GM21381 (cell line): ENCODE measurements around the gene SH3GL1.
"Not testable (repeated sequence)": the region's sequence is repeated elsewhere in the genome, so short reads cannot be mapped to it uniquely, and the experiment has no call there.

Experiments
- ATAC-seq: cut with Tn5 transposase; IDR thresholded peaks from one replicate; pipeline ENCODE4 v1.9.1; 2021; ENCODE audit warnings: mild to moderate bottlenecking, moderate library complexity; ENCODE audit not compliant: unreplicated experiment

The SH3GL1 gene

DNA sequence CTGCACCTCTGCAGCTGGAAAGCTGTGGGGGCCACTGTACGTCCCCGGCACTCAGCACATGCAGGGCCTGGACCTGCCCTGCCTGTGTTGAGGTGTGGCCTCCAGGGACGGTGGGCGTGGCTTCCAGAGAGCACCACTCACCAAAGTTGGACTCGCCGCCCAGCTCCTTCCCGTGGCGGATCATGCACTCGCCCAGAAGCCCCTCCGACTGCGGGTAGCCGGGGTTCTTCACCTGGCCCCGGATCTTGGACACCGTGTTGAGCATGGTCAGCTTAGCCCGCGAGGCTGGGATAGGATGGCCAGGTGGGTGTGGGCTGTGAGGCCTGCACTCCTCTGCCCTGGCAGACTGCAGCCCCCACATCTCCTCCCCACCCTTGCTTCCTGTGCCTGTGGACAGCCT is 35.0 kb downstream of the SH3GL1 start:
- no peak for ATAC-seq

DNA sequence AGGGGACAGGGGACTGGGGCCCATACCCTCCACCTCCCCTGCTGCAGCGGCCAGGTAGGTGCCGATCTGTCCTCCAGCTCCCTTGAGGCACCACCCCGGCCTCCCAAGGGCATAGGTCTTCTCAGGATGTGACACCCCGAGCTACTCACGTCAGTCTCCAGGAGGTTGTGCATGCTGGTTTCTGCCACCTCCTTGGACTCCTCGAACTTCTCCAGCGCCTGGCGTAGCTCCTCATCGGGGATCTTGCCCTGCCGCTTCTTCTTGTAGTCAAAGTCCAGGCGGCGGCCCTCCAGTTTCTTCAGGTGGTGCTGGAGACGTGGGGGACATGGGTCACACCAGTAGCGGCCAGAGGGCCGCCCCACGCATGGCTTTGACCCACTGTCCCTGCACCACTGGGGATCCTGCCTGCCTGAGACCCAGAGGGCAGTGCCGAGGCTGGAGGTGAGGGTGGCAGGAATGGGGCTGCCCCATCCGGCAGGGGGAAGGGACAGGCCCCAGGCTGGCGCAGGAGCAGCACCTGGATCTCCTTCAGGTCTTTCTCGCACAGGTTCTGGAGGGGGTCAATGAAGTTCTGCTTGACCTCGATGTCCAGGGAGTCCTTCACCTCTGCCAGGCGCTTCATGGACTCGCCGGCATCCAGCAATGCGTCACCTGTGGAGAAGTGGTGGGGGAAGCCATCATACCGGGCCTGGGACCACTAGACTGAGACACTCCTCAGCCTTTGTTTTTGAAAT is 36.6 kb downstream of the SH3GL1 start:
- ATAC-seq = no peak

DNA sequence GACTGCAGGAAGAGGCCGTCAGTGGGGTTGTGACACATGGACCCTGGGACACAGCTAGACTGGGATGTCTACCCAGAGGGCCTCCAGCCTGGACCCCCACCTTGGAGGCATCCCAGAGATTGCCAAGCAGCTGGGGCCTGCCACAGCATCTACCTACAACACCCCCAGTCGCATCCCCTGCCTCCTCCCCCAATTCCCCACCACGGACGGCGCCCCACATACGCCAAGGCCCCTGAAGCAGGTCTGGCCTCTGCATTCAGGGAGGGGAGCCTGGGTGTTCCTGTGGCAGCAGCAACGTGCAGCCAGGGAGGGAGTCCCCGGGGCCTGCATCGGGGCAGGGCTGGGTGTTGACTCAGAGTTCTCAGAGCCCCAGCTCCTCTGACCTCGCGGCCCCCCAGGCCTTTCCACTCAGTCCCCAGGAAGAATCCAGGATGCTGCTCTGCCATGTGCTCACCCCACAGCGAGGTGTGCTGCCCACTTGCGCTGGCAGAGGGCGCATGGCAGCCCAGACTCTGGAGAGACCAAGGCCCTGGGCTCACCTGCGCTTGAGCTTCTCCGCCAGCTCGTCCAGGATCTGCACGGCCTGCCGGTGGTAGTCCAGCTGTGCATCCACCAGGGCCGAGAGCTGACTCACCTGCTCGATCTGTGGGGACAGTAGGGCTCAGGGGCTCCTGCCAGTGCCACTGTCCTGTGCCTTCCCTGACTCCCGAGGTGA is 37.4 kb downstream of the SH3GL1 start:
- no peak for ATAC-seq

DNA sequence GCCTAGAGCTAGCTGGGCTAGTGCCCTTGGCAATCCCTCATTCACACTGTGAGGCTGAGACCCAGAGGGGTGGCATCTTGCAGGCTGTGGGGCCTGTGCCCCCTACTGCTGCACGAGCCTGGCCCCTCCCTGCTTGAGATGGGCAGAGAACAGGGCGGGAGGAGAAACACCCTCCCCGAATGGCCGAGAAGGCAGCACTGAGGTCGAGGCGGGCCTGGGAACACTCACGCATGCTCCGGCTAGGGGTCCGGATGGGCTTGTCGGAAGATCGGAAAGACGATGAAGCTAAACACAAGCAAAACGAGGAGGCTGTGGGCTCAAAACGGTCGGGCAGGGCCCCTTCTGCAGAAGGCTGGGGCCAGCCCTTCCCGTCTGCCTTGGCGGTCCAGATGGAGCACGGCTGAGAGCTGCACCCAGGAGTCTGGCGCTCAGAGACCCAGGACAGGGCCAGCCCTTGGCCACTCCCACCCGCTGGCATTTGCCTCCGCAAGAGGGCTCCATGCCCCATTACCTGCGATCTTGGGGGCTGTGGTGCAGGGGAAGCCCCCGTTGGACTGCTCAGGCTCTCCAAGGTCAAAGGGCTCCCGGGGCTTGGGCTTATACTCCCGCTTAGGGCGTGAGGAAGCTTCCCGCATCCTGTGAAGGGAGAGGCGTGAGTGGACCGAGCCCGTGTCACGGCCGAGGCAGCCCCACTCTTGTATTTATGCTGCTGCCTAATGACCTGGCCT is 38.1 kb downstream of the SH3GL1 start:
- ATAC-seq = no peak

DNA sequence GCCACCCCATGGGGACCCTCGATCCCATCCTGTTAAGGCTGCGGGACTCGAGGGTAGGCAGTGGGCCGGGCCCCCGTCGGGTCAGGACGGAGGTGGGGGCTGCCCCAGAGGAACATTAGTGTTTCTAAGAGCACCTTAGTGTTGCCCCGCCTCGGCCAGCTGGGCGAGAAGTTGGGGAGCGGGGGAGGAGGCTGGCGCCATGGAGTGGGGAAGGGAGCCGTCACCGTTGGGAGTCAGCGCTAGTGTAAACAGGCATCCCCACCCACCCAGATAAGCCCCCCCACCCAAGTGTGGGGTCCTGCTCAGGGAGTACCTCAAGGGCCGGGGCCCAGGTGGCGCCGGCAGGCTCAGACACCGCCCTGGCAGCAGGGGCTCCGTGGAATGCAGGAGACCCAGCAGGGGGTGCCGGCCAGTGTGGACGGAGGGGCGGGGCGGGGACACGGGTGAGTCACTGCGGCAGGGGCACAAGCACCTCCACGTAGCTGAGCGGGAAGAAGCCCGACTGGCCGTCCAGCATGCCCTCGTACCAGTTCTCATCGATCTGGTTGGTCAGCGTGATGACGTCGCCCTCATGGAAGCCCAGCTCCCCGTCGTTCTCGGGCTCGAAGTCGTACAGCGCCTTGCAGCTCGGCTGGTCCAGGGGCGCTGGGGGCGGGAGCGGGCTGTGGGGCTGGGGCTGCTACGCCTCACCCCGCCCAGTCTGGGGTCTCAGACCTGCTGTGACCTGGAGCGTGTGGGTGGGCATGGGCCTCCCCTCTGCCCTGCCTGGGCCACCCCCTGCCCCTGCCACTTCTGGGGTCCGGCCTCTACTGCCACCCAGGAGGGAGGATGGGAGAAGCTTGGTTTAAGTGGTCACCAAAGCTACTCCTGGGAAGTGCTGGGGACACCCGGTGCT is 38.9 kb downstream of the SH3GL1 start:
- ATAC-seq = no peak

DNA sequence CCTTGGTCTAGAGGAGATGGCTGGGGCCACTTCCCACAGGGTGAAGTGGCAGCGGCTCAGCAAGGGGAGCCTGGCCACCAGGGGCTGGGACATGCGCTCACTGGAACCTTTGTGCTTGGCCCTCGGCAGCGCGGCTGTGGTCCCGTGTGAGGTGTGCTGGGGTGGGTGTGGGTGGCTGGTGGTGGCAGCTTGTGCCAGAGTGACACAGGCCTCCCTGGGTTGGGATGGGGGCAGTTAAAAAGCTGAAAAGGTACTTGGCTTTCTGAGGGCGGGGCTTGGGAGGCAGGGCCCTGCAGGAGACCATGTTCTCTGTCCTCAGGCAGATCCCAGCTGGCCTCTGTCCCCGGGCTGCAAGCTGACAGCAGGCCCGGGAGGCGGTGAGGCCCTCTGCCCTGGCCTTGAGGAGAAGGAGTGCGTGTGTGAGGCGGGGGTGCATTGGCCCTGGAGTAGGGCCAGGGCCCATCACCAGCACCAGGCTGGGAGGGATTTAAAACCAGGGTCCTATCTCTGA is 39.7 kb downstream of the SH3GL1 start:
- ATAC-seq = no peak

DNA sequence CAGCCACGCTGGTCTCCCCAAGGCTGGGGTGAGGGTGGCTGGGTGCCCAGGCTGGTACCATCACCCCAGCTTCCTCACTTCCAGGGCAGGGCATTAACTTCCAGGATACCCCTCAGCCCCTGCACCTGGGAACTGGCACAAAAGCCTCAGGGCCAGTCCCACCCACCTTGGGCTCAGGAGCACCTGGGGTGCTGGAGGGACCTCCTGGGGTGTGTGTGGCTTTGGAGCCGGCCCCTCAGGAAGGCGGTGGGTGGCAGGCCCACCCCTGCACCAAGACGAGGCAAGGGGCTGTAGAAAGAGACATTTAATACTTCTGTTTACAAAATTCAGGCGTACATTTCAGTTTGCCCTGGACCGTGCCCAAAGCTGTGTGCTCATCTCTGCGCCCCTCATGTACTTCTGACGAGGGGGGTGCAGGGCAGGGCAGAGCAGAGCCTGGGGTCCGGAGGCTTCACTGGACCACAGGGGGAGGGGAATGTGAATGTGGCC is 40.2 kb downstream of the SH3GL1 start:
- no peak for ATAC-seq

DNA sequence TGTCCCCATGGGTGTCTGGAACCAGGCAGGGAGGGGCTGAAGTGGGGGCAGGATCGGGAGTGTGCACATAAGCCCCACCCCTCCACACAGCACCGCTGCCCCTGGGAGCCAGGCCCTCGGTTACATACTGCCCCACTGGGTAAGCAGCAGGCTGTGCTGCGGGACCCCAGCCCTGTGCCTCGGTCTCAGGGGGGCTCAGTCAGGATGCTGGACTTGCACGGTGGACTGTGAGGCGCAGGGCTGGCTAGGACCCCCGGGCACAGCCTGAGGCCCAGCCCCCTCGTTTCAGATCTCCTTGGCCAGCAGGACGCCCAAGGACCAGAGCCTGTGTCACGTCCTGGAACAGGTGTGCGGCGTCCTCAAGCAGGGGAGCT is 40.7 kb downstream of the SH3GL1 start:
- no peak for ATAC-seq

DNA sequence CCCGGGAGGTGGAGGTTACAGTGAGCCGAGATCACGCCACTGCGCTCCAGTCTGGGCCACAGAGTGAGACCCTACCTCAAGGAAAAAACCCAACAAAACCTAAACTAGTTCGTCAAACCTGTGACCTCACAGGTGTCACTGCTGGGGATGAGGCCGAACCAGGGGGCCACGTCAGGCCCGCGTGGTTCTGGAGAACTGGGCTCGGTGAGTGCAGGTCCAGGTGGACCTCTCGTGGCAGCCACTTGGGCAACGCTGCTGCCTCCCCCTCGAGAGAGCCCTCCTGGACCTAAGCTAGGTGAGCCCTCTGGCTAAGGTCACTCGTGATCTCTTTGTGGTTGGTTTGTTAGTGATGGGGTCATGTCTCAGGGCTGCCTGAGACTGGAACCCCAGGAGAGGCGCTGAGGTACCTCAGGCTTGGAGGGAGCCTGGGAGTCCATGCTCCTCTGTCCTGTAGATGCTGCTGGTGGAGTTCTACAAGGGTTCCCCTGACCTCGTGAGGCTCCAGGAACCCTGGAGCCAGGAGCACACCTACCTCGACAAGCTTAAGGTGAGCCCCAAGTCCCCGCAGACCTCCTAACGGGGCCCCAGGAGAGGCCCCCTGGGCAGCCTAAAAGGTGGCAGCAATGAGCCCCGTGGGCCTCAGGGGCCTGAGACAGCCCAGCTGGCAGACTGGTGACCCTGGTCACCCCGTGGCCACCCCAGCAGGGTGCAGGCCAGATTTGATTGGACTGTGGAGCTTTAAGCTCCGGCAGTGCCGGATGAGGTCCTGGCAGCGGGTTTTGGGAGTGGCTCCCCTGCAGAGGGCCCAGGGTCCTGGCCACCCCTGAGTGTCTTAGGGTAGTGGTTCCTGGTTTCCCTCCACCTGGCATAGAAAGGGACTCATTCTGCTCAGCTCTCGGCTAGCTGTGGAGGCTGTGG is 41.4 kb downstream of the SH3GL1 start:
- ATAC-seq = no peak

DNA sequence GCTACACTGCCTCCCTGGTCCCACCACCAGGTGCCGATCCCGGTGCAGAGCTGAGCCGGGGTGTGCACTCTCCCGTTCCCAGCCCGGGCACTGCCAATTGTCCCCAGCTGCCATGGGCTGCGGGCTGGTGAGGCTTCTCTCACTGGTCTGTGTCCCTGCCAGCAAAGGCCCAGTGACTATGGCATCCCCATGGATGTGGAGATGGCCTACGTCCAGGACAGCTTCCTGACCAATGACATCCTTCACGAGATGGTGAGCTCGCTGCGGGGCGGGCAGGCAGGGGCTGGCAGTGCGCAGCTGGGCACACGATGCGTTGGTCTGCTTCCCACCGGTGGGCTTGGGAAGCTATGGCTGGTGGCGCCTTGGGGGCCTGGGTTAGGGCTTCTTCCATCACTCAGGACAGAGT is 42.4 kb downstream of the SH3GL1 start:
- no peak for ATAC-seq

DNA sequence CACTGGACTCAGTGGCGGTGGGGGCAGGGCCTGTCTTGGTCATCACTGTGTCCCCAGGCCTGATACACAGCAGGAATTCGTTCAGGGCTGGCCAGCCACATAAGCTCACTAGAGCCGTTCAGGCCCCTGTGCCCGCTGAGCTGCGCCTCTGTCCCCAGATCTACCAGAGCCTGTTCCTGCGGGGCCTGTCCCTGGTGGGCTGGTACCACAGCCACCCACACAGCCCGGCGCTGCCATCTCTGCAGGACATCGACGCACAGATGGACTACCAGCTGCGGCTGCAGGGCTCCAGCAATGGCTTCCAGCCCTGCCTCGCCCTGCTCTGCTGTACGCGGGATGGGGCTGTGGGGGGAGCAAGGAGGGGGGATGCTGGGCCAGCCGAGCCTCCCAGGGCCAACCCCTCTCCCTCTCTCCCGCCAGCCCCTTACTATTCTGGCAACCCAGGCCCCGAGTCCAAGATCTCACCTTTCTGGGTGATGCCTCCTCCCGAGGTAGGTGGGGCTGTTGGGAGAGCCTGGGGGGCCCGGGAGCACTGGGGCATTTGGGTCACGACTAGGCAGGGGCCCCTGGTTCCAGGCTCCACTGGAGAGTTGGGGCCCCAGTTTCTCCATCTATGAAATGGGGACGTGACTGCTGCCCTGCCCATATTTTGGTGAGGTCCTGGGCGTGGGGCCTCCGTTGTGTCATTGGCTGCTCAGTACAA is 43.1 kb downstream of the SH3GL1 start:
- no peak for ATAC-seq

DNA sequence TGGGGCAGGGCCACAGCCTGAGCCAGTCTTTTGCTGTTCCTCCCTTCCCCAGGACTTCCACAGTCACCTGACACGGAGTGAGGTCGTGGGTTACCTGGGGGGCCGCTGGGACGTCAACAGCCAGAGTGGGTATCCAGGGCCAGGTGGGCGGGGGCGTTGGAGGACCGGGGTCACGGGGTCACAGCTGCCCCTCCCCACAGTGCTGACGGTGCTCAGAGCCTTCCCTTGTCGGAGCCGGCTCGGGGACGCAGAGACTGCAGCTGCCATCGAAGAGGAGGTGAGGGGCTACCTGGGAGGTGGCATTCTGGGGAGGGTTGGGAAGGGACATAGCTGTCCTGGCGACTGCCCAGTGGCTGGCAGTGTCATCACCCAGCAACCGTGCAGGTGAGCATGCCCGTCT is 45.5 kb downstream of the SH3GL1 start:
- no peak for ATAC-seq

DNA sequence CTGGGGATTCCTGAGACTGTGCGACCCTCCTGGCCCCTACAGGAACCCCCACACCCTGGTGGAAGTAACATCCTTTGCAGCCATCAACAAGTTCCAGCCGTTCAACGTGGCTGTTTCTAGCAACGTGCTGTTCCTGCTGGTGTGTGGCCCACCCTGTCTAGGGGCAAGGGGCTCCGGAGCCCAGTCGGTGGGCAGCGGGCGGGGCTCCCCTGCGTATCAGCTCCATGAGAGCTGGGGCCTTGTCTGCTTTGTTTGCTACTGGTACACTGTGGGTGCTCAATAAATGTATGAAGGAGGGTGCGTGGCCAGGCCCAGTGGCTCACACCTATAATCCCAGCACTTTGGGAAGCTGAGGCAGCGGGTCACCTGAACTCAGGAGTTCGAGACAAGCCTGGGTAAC is 46.1 kb downstream of the SH3GL1 start:
- no peak for ATAC-seq

DNA sequence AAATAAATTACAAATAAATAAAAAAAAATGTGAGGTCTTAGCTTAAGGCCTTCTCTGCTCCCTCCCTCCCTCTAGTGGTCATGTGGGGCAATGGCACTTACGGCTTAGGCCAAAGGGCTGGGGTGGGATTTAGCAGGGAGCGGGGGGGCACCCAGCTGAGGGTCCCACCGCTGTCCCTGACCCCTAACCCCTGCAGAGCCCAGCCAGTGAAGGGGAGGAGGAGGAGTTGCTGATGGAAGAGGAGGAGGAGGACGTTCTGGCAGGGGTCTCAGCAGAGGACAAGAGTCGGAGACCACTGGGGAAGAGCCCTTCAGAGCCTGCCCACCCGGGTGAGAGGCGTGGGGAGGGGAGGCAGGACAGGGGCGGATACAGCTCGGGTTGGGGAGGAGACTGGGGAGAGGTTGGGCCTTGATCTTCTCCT is 47.6 kb downstream of the SH3GL1 start:
- no peak for ATAC-seq

DNA sequence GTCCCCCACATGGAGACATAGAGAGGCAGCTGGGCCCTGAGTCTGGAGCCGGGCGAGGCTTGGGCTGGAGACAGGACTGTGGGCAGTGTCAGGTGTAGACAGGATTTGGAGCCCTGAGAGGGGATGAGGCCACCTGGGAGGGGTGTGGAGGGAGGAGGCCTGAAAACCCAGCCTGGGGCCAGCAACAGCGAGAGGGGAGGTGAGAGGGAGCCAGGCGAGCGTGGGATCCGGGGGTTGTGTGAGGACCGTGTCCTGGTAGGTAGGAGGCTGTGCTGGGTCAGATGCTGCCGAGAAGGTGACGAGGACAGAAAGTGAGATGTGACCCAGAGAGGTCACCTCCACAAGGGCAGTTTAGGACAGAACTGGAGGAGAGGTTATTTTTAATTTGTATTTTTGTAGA is 49.6 kb downstream of the SH3GL1 start:
- ATAC-seq = no peak

DNA sequence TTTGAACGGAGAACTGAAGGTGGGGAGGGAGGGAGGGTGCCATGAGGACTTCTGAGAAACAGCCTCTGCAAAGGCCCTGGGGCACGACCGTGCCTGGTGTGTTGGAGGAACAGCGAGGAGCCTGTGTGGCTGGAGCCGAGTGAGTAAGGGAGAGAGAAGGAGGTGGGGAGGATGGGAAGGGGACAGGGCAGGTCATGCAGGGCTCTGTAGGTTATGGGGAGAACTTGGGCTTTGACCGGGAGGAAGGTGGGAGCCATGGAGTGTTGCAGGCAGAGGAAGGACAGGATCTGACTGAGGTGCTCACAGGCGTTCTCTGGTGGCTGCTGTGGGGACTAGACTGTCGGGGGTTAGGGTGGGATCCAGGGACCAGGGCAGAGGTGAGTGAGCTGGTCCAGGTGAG is 50.2 kb downstream of the SH3GL1 start:
- ATAC-seq = no peak

DNA sequence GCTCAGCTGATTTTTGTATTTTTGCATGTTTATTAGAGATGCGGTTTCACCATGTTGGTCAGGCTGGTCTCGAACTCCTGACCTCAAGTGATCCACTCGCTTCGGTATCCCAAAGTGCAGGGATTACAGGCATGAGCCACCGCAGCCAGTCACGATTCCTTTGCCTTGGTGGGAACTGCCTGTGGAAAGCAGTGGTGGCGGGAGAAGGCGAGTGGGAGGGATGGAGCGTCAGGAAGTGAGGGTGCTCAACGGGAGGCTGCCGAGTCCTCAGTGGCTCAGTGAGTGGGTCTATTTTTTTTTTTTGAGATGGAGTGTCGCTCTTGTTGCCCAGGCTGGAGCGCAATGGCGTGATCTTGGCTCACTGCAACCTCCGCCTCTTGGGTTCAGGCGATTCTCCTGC is 51.1 kb downstream of the SH3GL1 start:
- not testable (repeated sequence) for ATAC-seq

DNA sequence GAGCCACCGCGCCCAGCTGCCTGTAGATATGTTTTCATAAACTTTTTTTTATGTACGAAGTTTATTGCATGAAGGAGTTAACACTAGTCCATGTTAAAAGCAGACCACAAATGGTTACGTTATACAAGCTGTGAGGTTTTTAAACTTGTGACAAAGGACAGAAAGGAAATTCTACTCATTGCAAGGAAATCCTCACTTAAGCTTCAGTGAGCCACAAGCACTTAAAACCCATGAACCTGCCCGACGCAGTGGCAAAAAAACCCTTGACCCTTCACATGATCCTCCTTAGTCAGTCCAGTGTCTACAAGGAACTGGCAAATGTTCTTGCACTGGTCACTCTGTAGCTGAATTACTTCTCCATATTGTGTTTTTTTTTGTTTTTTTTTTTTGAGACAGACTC is 52.8 kb downstream of the SH3GL1 start:
- no peak for ATAC-seq

DNA sequence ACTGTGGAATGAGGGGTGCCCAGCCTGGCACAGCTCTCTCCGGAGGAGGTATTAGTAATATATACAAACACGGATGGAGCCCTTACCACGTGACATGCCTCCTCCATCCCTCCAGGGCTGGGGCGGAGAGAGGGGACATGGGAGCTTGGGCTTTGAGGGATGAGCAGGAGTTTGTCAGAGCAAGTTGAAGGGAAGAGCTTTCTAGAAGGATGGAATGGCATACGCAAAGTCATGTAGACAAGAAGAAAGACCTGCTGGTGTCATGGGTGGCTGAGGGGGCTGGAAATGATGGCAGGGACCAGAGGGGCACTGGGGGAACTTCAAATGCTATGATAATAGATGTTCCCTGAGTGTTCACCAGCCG is 54.3 kb downstream of the SH3GL1 start:
- no peak for ATAC-seq
